ENCODE results near the gene MAP3K2. TPM values are rescaled to one million over a fixed set of nuclear protein-coding genes. Genes with fewer than 3 reads are reported as not detected.

The MAP3K2 gene
- total RNA-seq, 2 donors from 2014 or later = 39.5 to 45.7 TPM

- ATAC-seq (no peak), DNase-seq (ENCODE audit: low spot score in 2 of 2) (no peak)
- Mint-ChIP-seq H3K27ac (no peak overlapping the region), H3K36me3 (peaks cover 7 to 30% of the 10 kb centered on the region in 2 donors), H3K9me3 (no peaks in the 10 kb centered on the region)
Measured at GRCh38 chr2:127314193-127314988, 73.4 kb downstream of the MAP3K2 start.

GRCh38 chr2:127313406-127313805 is 74.4 kb downstream of the MAP3K2 start:
- Mint-ChIP-seq H3K36me3 (peaks cover under 1 to 21% of the 10 kb centered on the region in 2 donors), H3K9me3 (no peaks in the 10 kb centered on the region), H3K27ac (no peak overlapping the region)
- DNase-seq (ENCODE audit: low spot score in 2 of 2) (no peak), ATAC-seq (no peak)

GRCh38 chr2:127310980-127311379 is 76.8 kb downstream of the MAP3K2 start:
- Mint-ChIP-seq H3K9me3 (no peaks in the 10 kb centered on the region), H3K27ac (no peak overlapping the region), H3K36me3 (peaks cover 0 to 14% of the 10 kb centered on the region in 2 donors)
- ATAC-seq = no peak
- no peak for DNase-seq (ENCODE audit: low spot score in 2 of 2)

GRCh38 chr2:127309468-127309867 is 78.3 kb downstream of the MAP3K2 start:
- Mint-ChIP-seq H3K9me3 (no peaks in the 10 kb centered on the region), H3K36me3 (peaks cover 0 to 4% of the 10 kb centered on the region in 2 donors), H3K27ac (no peak overlapping the region)
- DNase-seq (ENCODE audit: low spot score in 2 of 2) (no peak), ATAC-seq (no peak)

GRCh38 chr2:127308586-127309138 is 79.1 kb downstream of the MAP3K2 start:
- DNase-seq (ENCODE audit: low spot score in 2 of 2) (no peak), ATAC-seq (no peak)
- H3K36me3 Mint-ChIP-seq = no peaks in the 10 kb centered on the region
- no peaks in the 10 kb centered on the region for H3K9me3 Mint-ChIP-seq
- H3K27ac Mint-ChIP-seq = no peak overlapping the region

GRCh38 chr2:127305990-127306585 is 81.7 kb downstream of the MAP3K2 start:
- Mint-ChIP-seq H3K27ac (no peak overlapping the region), H3K36me3 (no peaks in the 10 kb centered on the region), H3K9me3 (no peaks in the 10 kb centered on the region)
- DNase-seq (ENCODE audit: low spot score in 2 of 2) (no peak), ATAC-seq (no peak)

GRCh38 chr2:127302168-127302567 is 85.6 kb downstream of the MAP3K2 start:
- Mint-ChIP-seq H3K27ac (no peak overlapping the region), H3K36me3 (no peaks in the 10 kb centered on the region), H3K9me3 (no peaks in the 10 kb centered on the region)
- ATAC-seq (no peak), DNase-seq (ENCODE audit: low spot score in 2 of 2) (no peak)

GRCh38 chr2:127293748-127294562 is 93.8 kb downstream of the MAP3K2 start, which contains the start of gene ERCC3:
Gene ERCC3, minus strand, starts transcription at chr2:127294144. Its CDS starts 63 bp downstream, at chr2:127294081.
- H3K9me3 Mint-ChIP-seq = no peaks in the 10 kb centered on the region
- ATAC-seq (peak; percentile 98 to 99), DNase-seq (ENCODE audit: low spot score in 2 of 2) (peak; percentile 79 to 84)
- H3K27ac Mint-ChIP-seq = peak within 1 kb of the TSS; percentile 96 to 100
- peaks cover 27 to 34% of the 10 kb centered on the region in 2 donors for H3K36me3 Mint-ChIP-seq

GRCh38 chr2:127293386-127293747 is 94.4 kb downstream of the MAP3K2 start:
- Mint-ChIP-seq H3K27ac (peak overlapping the region; percentile 96 to 100), H3K9me3 (no peaks in the 10 kb centered on the region), H3K36me3 (peaks cover 33 to 39% of the 10 kb centered on the region in 2 donors)
- ATAC-seq = peak; percentile 8 to 21
- no peak for DNase-seq (ENCODE audit: low spot score in 2 of 2)

- peak overlapping the region in 1 of 2 donors; percentile 2 for H3K27ac Mint-ChIP-seq
- ATAC-seq (no peak), DNase-seq (ENCODE audit: low spot score in 2 of 2) (no peak)
- H3K36me3 Mint-ChIP-seq = peaks cover 55 to 66% of the 10 kb centered on the region in 2 donors
- H3K9me3 Mint-ChIP-seq = peaks cover 0 to 9% of the 10 kb centered on the region in 2 donors
Measured at GRCh38 chr2:127288274-127288673, 99.5 kb downstream of the MAP3K2 start.

- DNase-seq (ENCODE audit: low spot score in 2 of 2) (no peak), ATAC-seq (no peak)
- Mint-ChIP-seq H3K27ac (peak overlapping the region in 1 of 2 donors; percentile 47), H3K9me3 (peaks cover 0 to 9% of the 10 kb centered on the region in 2 donors), H3K36me3 (peaks cover 25 to 69% of the 10 kb centered on the region in 2 donors)
Measured at GRCh38 chr2:127283275-127283674, 104.5 kb downstream of the MAP3K2 start.

- ATAC-seq = no peak
- Mint-ChIP-seq H3K9me3 (peaks cover 0 to 9% of the 10 kb centered on the region in 2 donors), H3K36me3 (peaks cover 13 to 68% of the 10 kb centered on the region in 2 donors), H3K27ac (no peak overlapping the region)
- DNase-seq (ENCODE audit: low spot score in 2 of 2) = no peak
Measured at GRCh38 chr2:127280693-127281092, 107.1 kb downstream of the MAP3K2 start.

GRCh38 chr2:127279781-127280180 is 108.0 kb downstream of the MAP3K2 start:
- H3K27ac Mint-ChIP-seq = no peak overlapping the region
- no peak for DNase-seq (ENCODE audit: low spot score in 2 of 2)
- ATAC-seq = no peak
- H3K9me3 Mint-ChIP-seq = peaks cover 0 to 9% of the 10 kb centered on the region in 2 donors
- peaks cover 13 to 59% of the 10 kb centered on the region in 2 donors for H3K36me3 Mint-ChIP-seq

- Mint-ChIP-seq H3K36me3 (peaks cover 4 to 51% of the 10 kb centered on the region in 2 donors), H3K27ac (no peak overlapping the region), H3K9me3 (peaks cover 0 to 5% of the 10 kb centered on the region in 2 donors)
- ATAC-seq (no peak), DNase-seq (ENCODE audit: low spot score in 2 of 2) (no peak)
Measured at GRCh38 chr2:127278959-127279358, 108.8 kb downstream of the MAP3K2 start.

- DNase-seq (ENCODE audit: low spot score in 2 of 2) = no peak
- Mint-ChIP-seq H3K36me3 (peaks cover 0 to 37% of the 10 kb centered on the region in 2 donors), H3K9me3 (no peaks in the 10 kb centered on the region), H3K27ac (peak overlapping the region; percentile 83 to 96)
- ATAC-seq = no peak
Measured at GRCh38 chr2:127277028-127277427, 110.7 kb downstream of the MAP3K2 start.

GRCh38 chr2:127275789-127276188 is 112.0 kb downstream of the MAP3K2 start:
- Mint-ChIP-seq H3K27ac (peak overlapping the region; percentile 83 to 96), H3K9me3 (no peaks in the 10 kb centered on the region), H3K36me3 (peaks cover 6 to 42% of the 10 kb centered on the region in 2 donors)
- DNase-seq (ENCODE audit: low spot score in 2 of 2) = no peak
- no peak for ATAC-seq
